HG03469 (cell line): ENCODE measurements around the gene SYT12.

ENCODE experiments used
- ATAC-seq: cut with Tn5 transposase; IDR thresholded peaks from one replicate; pipeline ENCODE4 v1.9.1; 2021; ENCODE audit warnings: mild to moderate bottlenecking, moderate library complexity, moderate number of reproducible peaks; ENCODE audit not compliant: unreplicated experiment

SYT12 gene

DNA sequence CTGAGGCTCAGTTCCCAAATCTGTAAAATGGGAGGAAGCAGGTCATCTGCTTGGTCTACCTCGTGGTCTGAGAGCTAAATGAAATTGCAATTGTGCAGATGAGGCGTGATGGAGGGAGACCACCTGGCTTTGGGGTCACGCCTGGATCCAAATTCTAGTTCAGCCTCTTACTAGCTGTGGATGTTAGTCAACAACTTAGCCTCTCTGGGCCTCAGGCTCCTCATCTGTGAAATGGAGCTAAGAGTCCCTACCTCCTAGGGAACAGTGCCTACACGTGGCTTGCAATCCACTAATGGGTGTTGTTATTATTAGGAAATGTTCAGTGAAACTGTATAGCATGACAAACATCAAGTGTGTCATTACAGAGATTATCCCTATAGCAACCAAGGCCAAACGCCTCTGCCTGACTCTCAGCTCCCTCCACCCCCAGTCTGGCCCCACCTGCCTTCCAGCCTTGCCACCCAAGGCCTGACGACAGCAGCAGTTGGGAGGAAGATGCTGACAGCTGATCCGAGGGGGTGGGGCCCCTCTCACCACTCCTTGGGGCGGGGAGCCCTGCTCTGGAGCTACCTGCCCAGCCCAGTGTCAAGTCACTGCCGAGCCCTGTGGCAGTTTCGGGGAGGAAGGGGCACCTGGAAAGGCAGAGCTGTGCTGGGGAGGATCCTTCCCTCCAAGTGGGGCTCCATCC is 32.0 kb downstream of the SYT12 start:
- no peak for ATAC-seq

DNA sequence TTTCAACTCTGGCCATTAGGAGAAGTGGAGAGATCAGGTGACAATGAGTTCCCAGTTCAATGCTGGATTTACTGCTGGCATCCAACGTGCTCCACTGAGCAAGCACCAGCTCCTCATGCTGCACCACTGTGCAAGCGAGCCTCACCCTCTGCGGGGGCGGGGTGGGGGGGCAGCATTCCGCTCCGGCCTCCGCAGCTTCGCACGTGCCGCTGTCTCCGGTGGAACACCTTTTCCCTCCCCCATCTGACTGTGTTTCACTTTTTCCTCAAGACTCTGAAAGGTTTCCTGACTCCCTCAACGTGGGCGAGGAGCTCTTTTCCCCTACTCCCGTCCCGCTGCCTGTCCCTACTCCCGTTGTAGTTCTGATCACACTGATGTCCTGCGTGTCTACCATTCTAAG is 32.9 kb downstream of the SYT12 start:
- ATAC-seq = no peak

DNA sequence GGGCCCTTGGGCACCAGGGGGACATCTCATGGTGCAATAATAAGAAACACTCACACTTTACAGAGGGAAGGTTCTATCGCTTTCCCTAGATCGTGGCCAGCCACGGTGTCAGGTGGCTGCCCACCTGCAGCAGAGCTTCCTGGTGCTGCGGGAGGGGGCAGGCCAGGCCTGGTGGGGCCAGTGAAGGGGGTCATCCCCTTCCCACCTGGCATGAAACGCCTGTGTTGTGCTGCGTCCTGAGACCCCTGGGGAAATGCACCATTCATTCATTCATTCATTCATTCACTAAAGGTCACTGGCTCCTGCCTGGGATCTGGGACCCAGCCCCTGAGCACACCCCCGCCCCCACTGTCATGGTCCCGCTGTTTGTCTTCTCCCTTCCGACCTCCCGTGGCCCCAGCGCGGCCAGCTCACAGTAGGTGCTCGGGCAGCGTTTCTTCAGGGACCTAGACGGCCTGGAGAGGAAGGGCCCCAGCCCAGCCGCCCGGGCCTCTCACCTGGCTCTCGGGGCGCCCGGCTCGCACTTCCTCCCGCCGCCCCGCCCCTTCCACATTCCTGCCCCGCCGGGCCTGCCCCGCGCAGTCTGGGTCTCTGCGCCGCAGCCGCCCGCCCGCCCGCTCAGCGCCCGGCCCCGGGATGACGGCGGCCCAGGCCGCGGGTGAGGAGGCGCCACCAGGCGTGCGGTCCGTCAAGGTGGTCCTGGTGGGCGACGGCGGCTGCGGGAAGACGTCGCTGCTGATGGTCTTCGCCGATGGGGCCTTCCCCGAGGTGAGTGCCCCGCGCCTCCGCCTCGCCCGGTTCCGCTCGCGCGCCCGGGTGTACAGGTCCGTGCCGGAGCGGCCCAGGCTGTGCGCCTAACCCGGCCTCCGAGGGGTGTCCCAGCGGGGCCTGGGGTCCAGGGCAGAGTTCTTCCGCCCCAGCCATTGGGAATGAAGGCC is 33.6 kb downstream of the SYT12 start, which contains the start of gene RHOD:
RHOD (plus strand) TSS at position 581 of the 938 bp plus-strand sequence; CDS start at position 637, 56 bp downstream.
- ATAC-seq = no peak

DNA sequence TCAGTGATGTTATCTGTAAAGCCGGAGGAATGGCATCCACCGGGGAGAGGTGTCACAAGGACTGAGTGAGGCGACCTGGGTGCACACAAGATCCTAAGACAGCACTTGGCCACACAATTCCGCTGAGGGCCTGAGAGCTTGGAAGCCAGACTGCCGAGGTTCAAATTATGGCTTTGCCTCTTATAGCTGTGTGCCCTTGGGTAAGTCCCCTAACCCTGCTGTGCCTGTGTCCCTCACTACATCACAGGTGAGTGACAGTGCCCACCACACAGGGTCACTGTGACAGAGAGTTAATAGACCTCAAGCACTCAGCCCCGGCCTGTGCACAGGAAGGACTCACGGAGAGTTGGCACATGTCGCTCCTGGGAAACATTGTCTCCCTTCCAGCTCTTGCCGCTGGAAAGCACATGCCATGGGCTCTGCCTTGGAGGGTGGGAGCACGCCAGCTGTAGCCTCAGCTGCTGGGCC is 34.3 kb downstream of the SYT12 start:
- ATAC-seq = no peak

DNA sequence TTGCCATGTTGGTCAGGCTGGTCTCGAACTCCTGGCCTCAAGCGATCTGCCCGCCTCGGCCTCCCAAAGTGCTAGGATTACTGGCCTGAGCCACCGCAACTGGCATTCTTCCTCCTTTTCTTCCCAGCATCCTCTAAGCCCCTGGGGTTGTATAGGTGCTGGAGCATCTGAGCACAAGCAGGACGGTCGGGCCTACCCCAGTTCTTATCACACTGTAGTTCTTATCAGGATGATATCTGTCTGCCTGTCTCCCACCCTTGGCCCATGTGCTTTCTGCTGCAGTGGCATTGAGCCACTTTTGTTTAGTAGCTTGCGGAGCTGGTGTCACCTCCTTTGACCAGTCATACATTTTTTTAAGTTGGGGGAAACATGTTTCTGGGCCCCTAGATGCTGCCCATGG is 35.6 kb downstream of the SYT12 start:
- no peak for ATAC-seq

DNA sequence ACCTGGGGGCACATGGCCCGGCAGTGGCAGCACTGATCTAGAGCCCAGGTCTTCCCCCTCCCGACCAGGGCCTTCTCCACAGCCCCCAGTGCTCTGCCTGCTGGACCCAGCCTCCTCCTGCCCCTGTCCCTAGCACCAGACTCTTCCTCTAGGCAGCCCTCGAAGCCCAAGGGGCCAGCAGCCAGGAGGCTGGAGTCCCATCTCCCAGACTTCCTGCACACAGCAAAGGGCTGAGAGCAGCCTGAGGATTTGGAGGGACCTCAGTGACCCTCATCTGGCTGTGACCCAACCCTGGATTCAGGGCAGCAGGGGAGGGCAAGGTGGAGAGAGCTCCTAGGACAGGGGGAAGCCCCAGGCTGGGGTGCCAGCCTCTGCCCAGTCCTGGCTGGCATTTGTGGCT is 36.7 kb downstream of the SYT12 start:
- no peak for ATAC-seq

DNA sequence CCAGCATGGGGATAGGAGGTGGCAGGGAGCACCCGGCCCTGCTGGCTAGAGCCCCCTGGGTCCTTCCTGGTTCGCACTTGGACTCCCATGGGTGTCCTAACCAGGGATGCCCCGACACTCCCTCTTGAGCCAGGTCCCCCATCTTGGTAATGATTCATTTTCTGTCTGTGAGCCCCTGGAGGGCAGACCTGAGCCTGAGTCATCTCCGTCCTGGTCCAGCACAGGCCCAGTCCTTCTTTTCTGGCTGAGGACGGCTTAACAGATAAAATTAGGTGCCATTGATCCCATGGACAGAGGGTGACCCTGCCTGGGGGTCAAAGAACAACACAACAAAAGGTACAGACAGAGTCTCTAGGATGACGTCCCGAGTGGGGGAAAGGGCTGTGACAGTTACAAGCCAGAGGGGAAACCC is 37.2 kb downstream of the SYT12 start:
- no peak for ATAC-seq

DNA sequence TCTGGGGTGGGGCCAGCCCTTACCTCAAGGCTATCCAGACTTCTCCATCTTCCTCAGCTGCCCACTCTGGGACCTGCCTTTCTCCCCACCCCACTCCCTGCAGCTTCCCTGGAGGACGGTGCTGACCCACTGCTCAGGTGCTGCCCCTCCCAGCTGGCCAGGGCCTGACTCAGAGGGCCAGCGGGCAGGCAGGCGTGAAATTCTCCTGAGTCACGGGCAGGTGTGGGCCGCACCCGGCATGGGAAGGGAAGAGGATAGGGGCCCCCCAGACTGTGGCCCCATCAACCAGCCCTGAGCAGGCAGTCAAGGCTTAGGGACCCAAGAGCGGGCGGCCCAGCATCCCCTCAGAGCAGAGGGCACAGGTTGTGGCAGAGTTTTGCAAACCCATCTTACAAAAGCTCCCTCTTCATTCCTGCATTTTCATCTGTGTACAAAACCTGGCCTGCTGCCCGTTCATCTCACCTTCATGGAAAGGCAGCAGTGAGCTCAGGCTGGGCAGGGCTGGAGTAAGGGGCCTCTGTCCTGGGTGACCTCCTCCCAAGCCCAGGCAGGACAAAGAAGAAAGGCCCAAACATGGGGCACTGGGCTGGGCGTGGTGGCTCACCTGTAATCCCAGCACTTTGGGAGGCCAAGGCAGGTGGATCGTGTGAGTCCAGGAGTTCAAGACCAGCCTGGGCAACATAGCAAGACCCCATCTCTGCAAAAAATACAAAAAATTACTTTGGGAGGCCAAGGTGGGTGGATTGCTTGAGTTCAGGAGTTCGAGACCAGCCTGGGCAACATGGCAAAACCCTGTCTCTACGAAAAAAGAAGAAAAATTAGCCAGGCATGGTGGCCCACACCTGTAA is 39.8 kb downstream of the SYT12 start:
- no peak for ATAC-seq

DNA sequence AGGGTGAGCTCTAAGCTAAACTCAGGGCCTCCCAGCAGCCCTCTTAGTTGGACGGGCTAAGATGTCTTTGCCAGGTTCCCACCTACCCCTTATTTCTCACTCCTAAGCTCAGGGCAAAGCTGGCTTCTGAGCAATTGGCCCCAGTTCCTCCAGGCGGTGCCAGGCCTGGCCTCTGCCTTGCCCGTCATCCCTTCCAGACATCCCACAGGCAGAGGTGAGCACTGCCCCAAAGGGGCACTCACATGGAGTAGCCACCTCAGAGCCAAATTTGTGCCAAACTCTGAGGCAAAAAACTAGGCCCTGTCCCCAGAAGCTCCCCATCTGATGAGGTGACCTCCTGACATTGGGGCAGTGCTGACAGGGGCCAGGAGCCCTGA is 43.4 kb downstream of the SYT12 start:
- ATAC-seq = no peak

DNA sequence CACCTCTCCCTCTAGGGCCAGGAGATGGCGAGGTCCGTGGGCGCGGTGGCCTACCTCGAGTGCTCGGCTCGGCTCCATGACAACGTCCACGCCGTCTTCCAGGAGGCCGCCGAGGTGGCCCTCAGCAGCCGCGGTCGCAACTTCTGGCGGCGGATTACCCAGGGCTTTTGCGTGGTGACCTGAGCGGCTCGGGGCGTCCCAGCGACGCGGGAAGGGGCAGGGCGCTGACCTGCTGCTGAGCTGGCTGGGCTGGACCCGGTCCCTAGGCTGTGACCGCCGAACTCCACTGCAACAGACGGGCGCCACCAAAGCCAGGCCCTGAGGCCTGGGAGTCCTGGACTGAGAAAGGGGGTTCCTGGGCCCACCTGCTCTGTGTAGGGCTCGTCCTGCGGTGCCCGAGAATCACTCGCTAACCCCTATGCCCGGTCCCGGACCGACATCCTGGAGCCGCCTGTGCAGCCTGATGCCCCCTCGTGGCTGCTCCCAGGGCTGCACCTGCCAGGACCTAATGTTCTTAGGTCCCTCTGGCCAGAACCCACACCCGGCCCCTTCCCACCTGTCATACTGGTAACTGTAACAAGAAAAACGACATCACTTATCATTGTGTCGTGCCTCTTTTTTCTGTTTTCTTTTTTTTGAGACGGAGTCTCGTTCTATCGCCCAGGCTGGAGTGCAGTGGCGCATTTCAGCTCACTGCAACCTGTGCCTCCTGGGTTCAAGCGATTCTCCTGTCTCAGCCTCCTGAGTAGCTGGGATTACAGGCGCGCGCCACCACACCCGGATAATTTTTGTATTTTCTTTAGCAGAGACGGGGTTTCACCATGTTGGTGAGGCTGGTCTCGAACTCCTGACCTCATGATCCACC is 48.7 kb downstream of the SYT12 start:
- ATAC-seq = no peak

DNA sequence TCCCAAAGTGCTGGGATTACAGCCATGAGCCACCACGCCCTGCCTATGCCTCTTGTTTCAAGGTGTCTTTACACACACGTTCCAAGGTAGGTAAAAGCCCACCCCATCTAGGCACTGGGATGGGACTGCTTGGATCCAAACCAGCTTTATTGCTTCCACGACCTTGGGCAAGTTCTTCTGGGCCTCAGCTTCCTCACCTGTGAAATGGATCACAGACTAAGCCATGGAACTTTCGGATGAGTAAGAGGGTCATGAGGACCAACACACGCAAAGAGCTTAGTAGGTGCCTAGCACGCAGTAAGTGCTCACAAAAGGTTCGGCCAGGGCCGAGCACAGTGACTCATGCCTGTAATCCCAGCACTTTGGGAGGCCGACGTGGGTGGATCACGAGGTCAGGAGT is 49.4 kb downstream of the SYT12 start:
- ATAC-seq = no peak

DNA sequence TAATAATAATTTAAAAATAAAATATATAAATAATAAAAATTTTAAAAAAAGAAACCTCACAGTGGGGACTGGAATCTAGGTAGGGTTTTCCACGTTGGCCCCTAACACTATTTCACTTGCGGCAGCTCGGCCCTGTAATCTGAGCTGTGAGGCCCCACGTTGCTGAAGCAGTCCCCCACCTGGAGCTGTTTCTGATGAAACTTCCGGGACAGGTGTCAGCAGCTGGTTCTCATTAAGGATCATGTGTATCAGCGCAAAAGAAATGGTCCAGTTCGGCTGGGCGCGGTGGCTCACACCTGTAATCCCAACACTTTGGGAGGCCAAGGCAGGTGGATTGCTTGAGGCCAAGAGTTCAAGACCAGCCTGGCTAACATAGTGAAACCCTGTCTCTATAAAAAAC is 51.0 kb downstream of the SYT12 start:
- ATAC-seq = no peak

DNA sequence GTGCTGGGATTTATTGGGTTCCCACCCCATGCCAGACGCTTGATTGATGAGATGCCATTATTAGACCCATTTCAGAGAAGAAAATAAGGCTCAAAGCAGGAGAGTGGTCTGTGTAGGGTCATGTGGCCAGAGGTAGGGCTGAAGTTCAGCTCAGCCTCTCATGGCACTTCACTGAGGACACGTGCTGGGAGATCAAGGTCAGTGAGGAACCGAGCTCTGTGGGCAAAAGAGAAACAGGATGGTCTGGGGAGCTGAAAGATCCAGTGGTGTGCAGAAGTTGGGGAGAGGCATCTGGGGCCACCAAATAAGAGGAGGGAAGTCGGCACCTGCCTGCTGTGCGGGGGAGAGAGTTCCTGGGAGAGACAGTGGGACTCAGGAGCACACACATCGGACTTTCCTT is 53.3 kb downstream of the SYT12 start:
- no peak for ATAC-seq

DNA sequence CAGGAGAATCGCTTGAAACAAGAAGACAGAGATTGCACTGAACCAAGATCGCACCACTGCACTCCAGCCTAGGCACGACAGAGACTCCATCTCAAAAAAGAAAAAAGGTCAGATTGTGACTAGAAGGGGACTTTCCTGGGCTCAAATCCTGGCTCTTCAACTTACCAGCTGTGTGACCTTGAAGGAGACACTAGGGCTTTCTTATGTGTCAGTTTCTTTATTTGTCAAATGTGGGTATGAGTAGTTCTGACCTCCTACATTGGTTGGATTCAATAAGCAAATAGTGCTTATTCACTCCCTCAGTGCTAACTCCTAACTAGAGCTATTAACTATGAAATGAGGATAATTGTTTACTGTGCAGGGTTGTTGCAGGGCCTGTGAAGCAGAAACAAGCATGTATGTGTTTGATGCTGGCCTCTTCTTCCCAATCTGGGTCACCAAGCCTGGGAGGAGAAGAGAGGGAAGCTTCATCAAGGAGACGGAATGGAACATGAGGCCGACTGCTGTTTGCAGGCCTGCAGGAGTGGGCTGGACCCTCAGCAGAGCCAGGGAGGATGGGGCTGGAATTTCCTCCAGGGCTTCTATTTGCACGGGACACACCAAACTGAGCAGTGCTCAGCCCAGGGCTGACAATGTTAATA is 56.3 kb downstream of the SYT12 start:
- ATAC-seq = no peak

DNA sequence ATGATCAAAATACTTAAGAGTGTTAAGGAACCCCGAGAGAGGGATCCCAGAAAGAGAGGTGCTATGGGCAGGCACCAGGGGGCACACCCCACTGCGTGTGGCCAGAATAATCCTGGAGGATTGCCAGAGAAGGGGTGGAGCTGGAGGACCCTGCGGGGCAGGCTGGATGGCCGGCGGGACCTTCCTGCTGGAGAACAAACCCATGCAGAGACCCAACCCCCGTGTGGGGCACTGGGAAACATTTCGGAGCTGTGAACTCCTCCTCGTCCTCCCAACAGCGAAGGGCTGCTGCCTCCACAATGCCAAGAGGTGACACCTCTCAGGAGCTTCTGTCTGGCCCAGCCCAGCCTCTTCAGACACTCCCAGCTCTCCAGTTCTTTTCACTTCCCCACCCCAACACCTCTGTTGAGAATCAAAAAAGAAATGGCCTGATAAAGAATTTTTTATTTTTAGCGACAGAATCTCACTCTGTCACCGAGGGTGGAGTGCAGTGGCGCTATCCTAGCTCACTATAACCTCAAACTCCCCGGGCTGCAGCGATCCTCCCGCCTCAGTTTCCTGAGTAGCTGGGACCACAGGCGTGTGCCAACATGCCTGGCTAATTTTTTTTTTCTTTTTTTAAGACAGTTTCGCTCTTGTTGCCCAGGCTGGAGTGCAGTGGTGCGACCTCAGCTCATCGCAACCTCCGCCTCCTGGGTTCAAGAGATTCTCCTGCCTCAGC is 59.3 kb downstream of the SYT12 start:
- no peak for ATAC-seq

DNA sequence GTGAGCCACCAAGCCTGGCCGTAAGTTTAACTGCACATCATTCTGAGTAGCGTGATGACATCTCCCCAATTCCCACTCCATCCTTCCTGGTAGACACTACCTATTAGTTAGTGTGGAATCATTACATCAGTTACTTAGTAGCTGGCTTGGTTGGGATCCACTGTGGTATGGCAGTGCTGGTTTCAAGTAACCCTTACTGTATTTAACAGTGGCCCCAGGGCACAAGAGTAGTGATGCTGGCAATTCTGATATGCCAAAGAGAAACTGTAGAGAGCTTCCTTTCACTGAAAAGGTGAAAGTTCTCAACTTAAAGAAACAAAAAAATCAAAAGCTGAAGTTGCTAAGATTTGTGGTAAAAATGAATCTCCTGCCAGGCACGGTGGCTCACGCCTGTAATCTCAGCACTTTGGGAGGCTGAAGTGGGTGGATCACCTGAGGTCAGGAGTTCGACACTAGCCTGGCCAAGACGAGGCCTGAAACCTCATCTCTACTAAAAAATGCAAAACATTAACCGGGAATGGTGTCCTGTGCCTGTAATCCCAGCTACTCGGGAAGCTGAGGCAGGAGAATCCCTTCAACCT is 60.9 kb downstream of the SYT12 start:
- ATAC-seq = no peak

DNA sequence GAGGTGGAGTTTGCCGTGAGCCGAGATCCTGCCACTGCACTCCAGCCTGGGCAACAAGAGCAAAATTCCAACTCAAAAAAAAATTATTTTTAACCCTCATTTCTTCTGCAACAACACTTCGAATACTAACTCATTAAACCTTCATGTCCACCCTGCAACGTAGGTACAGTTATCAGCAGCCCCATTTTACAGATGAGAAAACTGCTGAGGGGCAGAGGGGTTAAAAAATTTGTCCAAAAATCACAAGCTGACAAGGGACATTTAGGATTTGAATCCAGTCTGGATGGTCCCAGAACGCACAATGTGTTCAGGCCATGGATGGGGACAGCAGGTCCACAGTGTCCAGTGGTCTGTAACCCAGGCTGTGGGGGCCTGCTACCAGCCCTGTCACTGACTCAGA is 62.7 kb downstream of the SYT12 start:
- no peak for ATAC-seq

DNA sequence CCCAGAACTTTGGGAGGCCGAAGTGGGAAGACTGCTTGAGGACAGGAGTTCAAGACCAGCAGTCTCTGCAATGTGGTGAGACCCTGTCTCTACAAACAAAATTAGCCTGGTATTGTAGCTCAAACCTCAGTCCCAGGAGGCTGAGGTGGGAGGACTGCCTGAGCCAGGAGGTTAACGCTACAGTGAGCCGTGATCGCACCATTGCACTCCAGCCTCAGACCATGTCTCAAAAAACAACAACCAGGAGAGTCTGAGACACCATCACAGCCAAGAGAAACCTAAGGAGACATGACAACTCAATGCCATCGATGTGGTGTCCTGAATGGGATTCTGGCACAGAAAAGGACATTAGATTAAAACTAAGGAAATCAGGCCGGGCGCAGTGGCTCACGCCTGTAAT is 67.8 kb downstream of the SYT12 start:
- ATAC-seq = no peak

DNA sequence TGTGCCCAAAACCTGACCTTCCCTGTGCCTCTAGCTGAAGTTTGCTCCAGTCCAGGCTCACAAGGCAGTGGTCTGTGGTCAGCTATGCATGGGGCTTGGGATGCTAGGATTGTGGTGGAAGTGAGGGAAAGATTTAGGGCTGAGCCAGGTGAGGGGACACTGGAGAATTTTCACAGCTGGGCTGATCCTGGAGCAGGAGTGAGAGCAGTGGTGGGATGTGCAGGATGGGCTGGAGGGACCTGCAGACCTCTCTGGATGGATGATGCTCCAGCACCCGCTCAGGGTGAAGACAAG is 72.2 kb downstream of the SYT12 start:
- ATAC-seq = no peak
